HL-60/S4 treated with phorbol 12-myristate 13-acetate at 8.2 ng/mL for 4 days and 3 days (cell line): ENCODE measurements around the gene NBPF3.

Source experiments
- in situ Hi-C: fragments of 300-500 bp; cut with MboI; formaldehyde crosslinking; loops from 2 replicates; pipeline ENCODE4 v1.15.0; 2022; ENCODE audit warnings: low sequenced_read_pairs

NBPF3 gene

DNA sequence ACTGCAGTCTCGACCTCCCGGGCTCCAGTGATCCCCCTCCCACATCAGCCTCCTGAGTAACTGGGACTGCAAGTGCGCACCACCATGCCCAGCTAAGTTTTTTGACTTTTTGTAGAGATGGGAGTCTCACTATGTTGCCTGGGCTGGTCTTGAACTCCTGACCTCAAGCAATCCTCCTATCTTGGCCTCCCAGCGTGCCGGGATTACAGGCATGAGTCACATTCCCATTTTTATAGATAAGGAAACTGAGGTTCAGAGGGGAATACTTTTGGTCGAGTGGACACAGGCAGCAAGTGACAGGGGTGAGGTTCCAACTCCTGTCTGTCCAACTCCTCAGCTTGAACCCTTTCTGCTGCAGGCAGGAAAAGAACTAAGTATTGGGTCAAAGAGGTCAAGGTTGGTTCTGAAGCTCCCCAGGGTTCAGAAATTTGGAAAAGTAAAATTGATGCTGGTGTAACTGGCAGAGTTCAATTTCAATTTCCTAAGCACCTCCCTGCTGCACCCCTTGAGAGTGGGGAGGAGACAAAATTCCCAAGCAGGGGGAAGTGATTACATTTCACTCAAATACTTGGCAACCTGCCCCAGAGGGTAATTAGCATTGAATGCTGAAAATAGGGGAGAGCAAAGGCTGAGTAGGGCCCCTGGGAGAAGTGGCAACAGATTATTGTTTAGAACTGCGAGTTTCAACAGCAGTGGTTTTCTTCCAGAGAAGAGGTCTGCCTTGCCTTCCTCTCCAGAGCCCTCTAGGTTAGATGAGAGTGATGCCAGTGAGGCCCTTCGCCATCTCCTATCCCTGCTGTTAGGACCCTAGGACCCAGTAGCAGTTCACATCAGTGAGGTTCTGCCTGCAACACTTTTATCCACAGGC, 51.8 kb downstream of the NBPF3 start:
- in situ Hi-C loops = no loop called here

DNA sequence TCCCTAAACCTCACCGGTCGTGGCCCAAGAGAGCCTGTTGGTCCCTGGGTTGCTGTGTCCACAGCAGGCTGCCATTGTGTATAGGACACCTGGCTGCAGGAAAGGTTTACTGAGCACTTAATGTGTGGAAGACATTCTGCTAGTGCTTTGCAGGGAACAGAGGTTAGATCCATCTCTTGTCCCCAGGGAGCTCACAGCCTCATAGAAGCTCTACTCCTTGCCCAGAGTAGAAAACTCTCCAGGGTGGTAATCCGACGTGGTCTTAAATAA, 52.4 kb downstream of the NBPF3 start:
- in situ Hi-C loops = no loop called here

GRCh38 chr1:21494196-21494595, 54.3 kb downstream of the NBPF3 start:
- in situ Hi-C loops = no loop called here

DNA sequence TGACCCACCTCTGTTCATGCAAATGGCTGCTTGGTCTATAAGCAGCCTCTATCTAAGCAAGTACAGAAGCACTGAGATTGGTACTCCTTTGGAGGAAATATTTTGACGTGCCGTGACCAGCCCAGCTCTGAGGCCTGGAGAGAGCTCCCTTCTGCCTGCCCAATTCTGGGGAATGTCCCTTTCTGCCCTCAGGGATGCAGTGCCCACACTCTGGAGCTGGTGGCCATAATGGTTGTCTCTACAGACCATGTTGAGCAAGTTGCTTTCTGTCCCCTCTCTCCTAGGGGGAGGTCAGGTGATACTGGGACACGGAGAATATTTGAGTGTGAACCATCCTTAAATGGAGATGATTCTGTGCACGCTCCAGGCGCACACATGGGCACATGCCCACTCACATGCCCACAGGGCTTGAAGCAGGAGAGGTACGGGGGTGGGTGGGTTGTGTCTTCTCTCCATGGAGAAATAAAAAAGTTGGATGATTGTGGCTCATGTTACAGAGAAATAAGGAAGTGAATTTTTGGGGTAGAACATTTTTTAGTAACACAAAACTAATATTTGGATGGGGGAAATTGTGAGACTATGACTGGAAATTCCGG, 55.4 kb downstream of the NBPF3 start:
- in situ Hi-C loops = no loop called here

- in situ Hi-C loops = no loop called here
Measured at GRCh38 chr1:21496063-21496462, 56.1 kb downstream of the NBPF3 start.

DNA sequence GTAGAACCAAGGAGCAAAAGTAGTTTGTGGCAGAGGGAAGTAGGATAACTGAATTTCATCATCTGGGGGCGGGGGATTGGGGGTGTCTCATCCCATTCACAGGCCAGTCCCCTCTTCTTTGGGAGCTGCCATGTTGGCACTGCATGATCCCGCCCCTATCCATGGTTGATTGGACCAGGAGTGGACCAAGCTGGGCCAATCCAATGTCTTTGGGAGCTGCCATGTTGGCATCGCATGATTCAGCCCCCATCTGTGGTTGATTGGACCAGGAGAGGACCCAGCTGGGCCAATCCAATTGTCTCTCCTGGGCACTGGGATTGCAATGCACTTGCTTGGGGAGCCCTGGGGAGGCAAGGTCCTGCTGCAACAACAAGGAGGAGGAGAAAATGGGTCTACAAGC, 56.9 kb downstream of the NBPF3 start:
- in situ Hi-C loops = no loop called here

GRCh38 chr1:21497466-21498061, 57.6 kb downstream of the NBPF3 start:
- in situ Hi-C loops = no loop called here

DNA sequence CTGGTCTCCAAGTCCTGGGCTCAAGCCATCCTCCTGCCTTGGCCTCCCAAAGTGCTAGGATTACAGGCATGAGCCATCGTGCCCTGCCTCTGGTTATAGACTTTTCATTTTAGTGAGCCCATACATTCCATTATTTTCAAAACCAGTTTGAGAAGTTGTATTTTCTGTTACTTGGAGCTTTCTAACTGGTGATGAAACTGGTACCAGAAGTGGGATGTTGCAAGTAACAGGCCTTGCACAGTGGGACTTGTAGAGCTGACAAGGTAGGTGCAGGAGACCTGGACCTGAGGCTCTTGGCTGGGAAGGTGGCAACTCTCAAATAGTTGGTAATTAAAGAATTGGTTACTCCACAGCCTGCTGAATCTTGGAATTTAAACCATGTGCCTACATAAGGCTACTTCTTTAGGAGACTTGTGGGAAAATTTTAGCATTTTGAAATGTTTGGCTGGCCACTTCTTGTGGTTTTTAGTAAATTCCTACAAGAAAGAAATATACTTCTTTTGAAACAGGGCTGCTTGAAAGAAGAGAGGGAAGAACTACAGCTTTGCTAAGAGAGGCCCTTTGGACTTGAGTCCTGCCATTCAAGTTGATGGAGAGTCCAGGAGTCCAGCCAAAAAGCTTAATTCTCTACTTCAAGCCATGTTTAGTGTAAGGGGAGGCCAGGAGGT, 59.5 kb downstream of the NBPF3 start:
- in situ Hi-C loops = no loop called here

DNA sequence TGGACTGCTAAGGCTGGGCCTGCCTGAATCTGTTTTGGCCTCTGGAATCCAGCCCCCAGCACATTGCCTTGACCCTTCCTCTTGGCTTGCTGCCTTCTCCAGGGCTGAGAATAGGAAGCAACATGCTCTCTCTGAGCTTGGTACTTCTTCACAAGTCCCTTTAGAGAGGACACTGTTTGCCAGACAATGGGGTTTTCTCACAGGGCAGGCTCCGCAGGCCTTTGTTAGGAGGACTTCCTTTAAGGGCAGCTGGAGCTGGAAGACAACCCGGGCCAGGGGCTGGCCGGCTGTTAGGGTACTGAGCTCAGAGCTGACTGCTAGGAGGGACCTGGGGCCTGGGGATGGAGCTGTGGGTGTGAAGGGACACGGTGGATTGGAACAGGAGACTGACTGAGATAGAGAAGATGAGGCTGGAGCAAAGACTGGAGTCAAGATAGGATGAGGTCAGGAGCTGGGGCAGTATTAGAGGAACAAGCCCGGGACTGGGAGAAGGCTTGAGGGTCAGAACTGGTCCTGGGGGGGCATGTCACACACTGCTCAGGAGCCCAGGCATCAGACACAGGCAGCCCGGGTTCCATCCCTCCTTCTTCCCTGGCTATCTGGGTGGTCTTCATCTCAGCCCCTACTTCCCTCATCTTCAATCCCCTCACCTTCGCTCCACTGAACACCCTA, 63.9 kb downstream of the NBPF3 start:
- in situ Hi-C loops = no loop called here

GRCh38 chr1:21506804-21507203, 66.9 kb downstream of the NBPF3 start:
- in situ Hi-C loops = no loop called here

DNA sequence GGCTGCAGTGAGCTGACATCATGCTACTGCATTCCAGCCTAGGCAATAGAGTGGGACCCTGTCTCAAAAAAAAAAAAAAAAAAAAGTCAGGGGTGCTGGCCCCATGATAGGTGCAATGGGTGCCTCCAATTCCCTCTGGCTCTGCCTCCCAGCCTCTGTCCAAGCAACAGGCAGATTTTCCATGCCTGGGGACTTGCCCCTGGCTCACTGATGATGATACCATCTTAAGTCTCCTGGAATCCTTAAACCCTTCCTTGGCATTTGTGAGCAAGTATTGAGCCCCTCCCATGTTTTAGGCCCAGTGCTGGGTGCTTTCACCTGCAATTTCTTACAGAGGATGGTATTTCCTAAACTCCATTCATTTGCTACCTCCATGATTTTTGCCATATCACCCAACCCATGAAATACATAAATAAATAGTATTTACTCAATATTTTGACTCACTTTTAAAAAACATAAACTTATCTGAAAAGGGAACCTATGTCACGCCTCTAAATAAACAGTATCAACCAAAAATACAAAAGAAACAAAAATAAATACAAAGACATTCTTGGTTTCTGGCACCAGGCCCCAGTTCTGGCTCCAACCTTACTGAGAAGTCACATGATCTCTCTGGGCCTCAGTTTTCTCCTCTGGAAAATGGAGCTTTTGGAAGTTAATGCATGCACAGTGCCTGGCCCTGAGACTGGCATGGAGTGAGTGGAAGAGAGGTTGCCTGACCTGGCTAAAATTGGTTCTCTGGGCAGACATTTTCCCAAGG, 67.8 kb downstream of the NBPF3 start:
- in situ Hi-C loops = no loop called here

- in situ Hi-C loops = no loop called here
Measured at GRCh38 chr1:21508580-21509350, 68.8 kb downstream of the NBPF3 start.

DNA sequence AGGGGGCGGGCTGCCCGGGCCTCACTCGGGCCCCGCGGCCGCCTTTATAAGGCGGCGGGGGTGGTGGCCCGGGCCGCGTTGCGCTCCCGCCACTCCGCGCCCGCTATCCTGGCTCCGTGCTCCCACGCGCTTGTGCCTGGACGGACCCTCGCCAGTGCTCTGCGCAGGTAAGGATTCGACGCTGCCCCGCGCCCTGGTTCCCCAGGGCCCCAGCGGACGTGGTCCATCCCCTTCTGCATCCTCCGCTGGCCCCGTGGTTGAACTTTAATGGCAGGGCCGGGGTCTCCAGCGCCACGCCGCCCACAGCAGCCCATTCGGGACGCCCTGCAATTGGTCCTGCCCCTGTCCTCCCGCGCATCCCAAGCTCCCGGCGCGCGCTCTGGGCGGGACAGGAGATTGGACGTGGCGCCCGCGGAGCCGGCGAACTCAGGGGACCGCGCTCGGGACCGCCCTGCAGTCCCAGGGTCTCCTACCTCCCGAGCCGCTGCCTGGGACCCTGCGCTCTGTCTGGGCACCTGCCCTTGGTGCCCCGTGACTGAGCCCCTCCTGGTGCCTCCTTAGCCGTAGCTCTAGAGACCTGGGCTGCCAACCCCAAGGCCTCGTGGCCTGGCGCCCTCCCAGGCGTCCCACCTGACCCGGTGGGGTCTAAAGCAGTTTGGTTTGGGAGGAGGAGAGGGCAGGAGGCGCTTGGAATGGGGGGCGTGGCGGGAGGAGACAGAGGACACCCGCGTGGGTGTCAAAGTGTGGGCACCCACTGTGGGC, 69.6 kb downstream of the NBPF3 start, which contains the start of gene ALPL:
ALPL (plus strand) TSS at position 73 of the 762 bp plus-strand sequence. CDS start 44,659 bp downstream, outside the sequence.
- in situ Hi-C loops = no loop called here

DNA sequence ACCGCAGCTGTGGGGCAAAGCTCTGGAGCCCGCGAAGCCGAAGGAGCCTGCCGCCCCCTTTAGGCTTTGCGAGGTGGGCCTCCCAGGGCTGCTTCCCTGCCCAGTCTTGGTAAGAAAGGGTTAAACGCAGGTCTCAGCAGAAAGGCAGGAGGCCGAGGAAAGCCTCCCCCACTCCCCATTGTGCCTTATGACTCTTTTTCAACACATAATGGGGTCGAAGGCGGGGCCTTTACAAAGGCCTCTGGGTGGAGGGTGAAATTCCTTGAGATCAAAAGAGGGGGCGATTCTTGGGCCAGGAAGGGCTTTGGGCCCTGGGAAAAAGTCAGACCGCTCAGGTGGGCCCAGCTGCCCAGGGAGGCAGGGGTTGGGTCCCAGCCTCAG, 70.2 kb downstream of the NBPF3 start:
- in situ Hi-C loops = no loop called here

DNA sequence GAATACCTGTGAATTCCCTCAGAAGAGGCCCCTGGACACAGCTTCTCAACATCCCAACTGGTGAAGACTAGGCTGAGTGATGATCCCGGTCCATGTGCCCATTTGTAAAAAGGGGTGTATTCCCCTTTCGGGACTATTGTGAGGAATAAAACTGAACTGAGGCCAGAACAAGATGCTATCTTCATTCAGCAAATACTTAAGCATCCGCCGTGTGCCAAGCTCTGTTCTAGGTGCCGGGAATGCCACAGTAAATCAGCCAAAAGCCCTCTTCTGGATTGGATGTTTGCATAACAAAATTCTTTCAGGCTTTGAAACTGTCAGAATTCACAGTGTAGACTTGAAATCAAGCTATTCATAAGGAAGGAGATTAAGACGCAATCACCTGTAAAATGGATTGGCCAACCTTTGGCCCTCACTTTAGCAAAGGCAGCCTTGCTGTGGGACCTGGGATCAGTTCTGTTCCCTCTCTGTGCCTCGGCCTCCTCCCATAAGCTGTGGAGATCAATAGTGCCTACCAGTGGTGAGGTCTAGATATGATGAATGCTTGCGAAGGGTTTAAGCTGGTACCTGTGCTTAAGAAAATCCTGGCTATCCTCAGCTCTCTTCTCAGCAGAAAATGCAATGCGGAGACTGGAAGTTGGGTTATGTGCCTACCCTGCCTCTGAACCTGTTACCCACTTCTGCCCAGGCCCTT, 71.1 kb downstream of the NBPF3 start:
- in situ Hi-C loops = no loop called here

DNA sequence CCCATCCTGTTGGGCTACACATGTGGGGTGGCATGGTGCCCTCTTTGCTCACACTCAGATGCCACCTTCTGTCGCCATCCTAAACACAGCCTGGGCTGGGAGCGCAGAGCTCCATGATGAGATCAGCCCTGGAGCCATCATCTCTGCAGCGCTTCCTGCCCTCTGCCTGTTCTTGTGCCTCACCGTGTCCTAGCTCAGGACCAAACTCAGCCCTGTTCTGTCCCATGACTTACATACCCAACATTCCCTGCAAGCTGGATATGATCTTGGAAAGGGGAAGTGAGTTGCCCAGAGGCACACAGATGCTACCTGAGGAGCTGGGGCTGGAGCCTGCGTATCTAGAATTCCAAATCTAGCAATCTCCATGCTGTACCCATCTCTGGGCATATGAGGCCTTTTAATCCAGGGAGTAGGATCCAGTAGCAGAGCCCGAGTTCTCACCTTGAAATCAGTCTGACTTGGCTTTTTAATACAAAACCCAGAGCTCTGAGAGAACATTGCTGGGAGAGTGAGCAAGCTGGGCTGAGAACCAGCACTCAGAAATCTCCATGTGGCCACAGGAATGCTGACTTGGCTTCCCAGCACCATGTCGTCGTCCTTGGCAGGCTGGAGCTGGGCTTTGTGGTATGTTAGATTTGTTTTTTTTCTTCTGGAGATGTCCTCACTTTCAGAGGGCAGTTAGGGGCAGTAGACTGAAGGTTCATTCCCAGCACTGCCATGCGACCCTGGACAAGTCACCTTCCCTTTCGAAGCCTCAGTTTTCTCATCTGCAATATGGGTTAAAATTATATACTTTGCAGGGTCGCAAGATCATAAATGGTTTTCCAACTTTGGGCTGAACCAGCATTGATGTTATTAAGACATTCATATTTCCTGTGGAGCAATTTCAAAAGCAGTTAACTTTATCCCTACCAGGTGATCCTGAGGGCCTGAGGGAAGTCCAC, 71.9 kb downstream of the NBPF3 start:
- in situ Hi-C loops = no loop called here

- in situ Hi-C loops = no loop called here
Measured at GRCh38 chr1:21514245-21514644, 74.3 kb downstream of the NBPF3 start.
